ENCODE data around the gene FAAP24. TPM values are rescaled to one million over a fixed set of nuclear protein-coding genes. Genes with fewer than 3 reads are reported as not detected.
"Not testable (repeated sequence)": the region's sequence is repeated elsewhere in the genome, so short reads cannot be mapped to it uniquely, and the experiment has no call there.

FAAP24 gene
- total RNA-seq, 1 donor from 2014 or later = 4.1 TPM

- peak overlapping the region; percentile 89 for H3K27ac Mint-ChIP-seq (ENCODE audit: unreplicated experiment)
- Histone ChIP-seq H3K27me3 (ENCODE audit: insufficient read depth, low read length) (no peaks in the 10 kb centered on the region), H4K20me1 (ENCODE audit: insufficient read depth, low read length) (peaks cover 19% of the 10 kb centered on the region), H3K9ac (ENCODE audit: low read length) (peak overlapping the region; percentile 86), H2AFZ (ENCODE audit: low read depth, low read length) (peak overlapping the region; percentile 94), H3K27ac (ENCODE audit: low read depth, low read length) (peak overlapping the region; percentile 38), H3K4me2 (ENCODE audit: low read length) (peak overlapping the region; percentile 98), H3K4me3 (ENCODE audit: insufficient read depth, low read depth, low read length) (peak overlapping the region; percentile 83), H3K36me3 (ENCODE audit: insufficient read depth, low read length) (peaks cover 8% of the 10 kb centered on the region), H3K79me2 (ENCODE audit: insufficient read depth, low read length) (peaks cover 34% of the 10 kb centered on the region), H3K4me1 (ENCODE audit: insufficient read depth, low read length) (peaks cover 6% of the 10 kb centered on the region), H3K9me3 (ENCODE audit: insufficient read depth, low read depth, low read length) (no peaks in the 10 kb centered on the region)
- H3K9me3 Mint-ChIP-seq (ENCODE audit: unreplicated experiment) = no peaks in the 10 kb centered on the region
- no peak for TF ChIP-seq CTCF (IDR thresholded peaks at IDR 0.05; ENCODE audit: insufficient read depth, low read depth, low read length)
- no peak for TF ChIP-seq EZH2 (IDR thresholded peaks at IDR 0.05; ENCODE audit: insufficient read depth, low read length)
- peaks cover 5% of the 10 kb centered on the region for H3K36me3 Mint-ChIP-seq (ENCODE audit: low read depth, unreplicated experiment)
- H3K4me1 Mint-ChIP-seq (ENCODE audit: low read depth, unreplicated experiment) = peaks cover 3% of the 10 kb centered on the region
- DNase-seq (ENCODE audit: low read depth) (no peak), FAIRE-seq (no peak)
- no peaks in the 10 kb centered on the region for H3K27me3 Mint-ChIP-seq (ENCODE audit: low read depth, unreplicated experiment)
- H3K4me3 Mint-ChIP-seq (ENCODE audit: unreplicated experiment) = peak overlapping the region; percentile 98
Measured at GRCh38 chr19:32971012-32971595, 938 bp upstream of the FAAP24 start.

- Histone ChIP-seq H2AFZ (ENCODE audit: low read depth, low read length) (no peak overlapping the region), H3K9ac (ENCODE audit: low read length) (no peak overlapping the region), H3K9me3 (ENCODE audit: insufficient read depth, low read depth, low read length) (no peaks in the 10 kb centered on the region), H3K36me3 (ENCODE audit: insufficient read depth, low read length) (no peaks in the 10 kb centered on the region), H3K4me1 (ENCODE audit: insufficient read depth, low read length) (no peaks in the 10 kb centered on the region), H3K4me3 (ENCODE audit: insufficient read depth, low read depth, low read length) (no peak overlapping the region), H3K27me3 (ENCODE audit: insufficient read depth, low read length) (no peaks in the 10 kb centered on the region), H4K20me1 (ENCODE audit: insufficient read depth, low read length) (no peaks in the 10 kb centered on the region), H3K27ac (ENCODE audit: low read depth, low read length) (no peak overlapping the region), H3K4me2 (ENCODE audit: low read length) (no peak overlapping the region), H3K79me2 (ENCODE audit: insufficient read depth, low read length) (peaks cover 5% of the 10 kb centered on the region)
- Mint-ChIP-seq H3K4me3 (ENCODE audit: unreplicated experiment) (no peak overlapping the region), H3K27ac (ENCODE audit: unreplicated experiment) (no peak overlapping the region), H3K9me3 (ENCODE audit: unreplicated experiment) (no peaks in the 10 kb centered on the region), H3K27me3 (ENCODE audit: low read depth, unreplicated experiment) (no peaks in the 10 kb centered on the region), H3K4me1 (ENCODE audit: low read depth, unreplicated experiment) (no peaks in the 10 kb centered on the region), H3K36me3 (ENCODE audit: low read depth, unreplicated experiment) (peaks cover 3% of the 10 kb centered on the region)
- TF ChIP-seq CTCF (IDR thresholded peaks at IDR 0.05; ENCODE audit: insufficient read depth, low read depth, low read length) = peak; percentile 88
- no peak for TF ChIP-seq EZH2 (IDR thresholded peaks at IDR 0.05; ENCODE audit: insufficient read depth, low read length)
- DNase-seq (ENCODE audit: low read depth) (peak; percentile 27), FAIRE-seq (no peak)
Measured at GRCh38 chr19:32976223-32976805, 4.3 kb downstream of the FAAP24 start.

- Histone ChIP-seq H3K4me3 (ENCODE audit: insufficient read depth, low read depth, low read length) (no peak overlapping the region), H3K9ac (ENCODE audit: low read length) (no peak overlapping the region), H3K36me3 (ENCODE audit: insufficient read depth, low read length) (no peaks in the 10 kb centered on the region), H3K4me2 (ENCODE audit: low read length) (no peak overlapping the region), H3K4me1 (ENCODE audit: insufficient read depth, low read length) (no peaks in the 10 kb centered on the region), H3K9me3 (ENCODE audit: insufficient read depth, low read depth, low read length) (no peaks in the 10 kb centered on the region), H3K79me2 (ENCODE audit: insufficient read depth, low read length) (no peaks in the 10 kb centered on the region), H4K20me1 (ENCODE audit: insufficient read depth, low read length) (no peaks in the 10 kb centered on the region), H3K27ac (ENCODE audit: low read depth, low read length) (no peak overlapping the region), H3K27me3 (ENCODE audit: insufficient read depth, low read length) (no peaks in the 10 kb centered on the region), H2AFZ (ENCODE audit: low read depth, low read length) (no peak overlapping the region)
- DNase-seq (ENCODE audit: low read depth) = no peak
- H3K4me1 Mint-ChIP-seq (ENCODE audit: low read depth, unreplicated experiment) = no peaks in the 10 kb centered on the region
- H3K9me3 Mint-ChIP-seq (ENCODE audit: unreplicated experiment) = no peaks in the 10 kb centered on the region
- no peak overlapping the region for H3K27ac Mint-ChIP-seq (ENCODE audit: unreplicated experiment)
- no peaks in the 10 kb centered on the region for H3K27me3 Mint-ChIP-seq (ENCODE audit: low read depth, unreplicated experiment)
- no peak for FAIRE-seq
- H3K36me3 Mint-ChIP-seq (ENCODE audit: low read depth, unreplicated experiment) = peaks cover 3% of the 10 kb centered on the region
- H3K4me3 Mint-ChIP-seq (ENCODE audit: unreplicated experiment) = no peak overlapping the region
- TF ChIP-seq CTCF (IDR thresholded peaks at IDR 0.05; ENCODE audit: insufficient read depth, low read depth, low read length) = no peak
- no peak for TF ChIP-seq EZH2 (IDR thresholded peaks at IDR 0.05; ENCODE audit: insufficient read depth, low read length)
Measured at GRCh38 chr19:32977280-32977679, 5.2 kb downstream of the FAAP24 start.

GRCh38 chr19:32977813-32978212, 5.8 kb downstream of the FAAP24 start:
- not testable (repeated sequence) for H3K27ac Mint-ChIP-seq (ENCODE audit: unreplicated experiment); H3K36me3 Mint-ChIP-seq (ENCODE audit: low read depth, unreplicated experiment); H3K9me3 Mint-ChIP-seq (ENCODE audit: unreplicated experiment)

More at GRCh38 chr19:32977813-32978212, 5.8 kb downstream of the FAAP24 start:
- not testable (repeated sequence) for FAIRE-seq; H3K9ac ChIP-seq (ENCODE audit: low read length); H3K27me3 ChIP-seq (ENCODE audit: insufficient read depth, low read length); H4K20me1 ChIP-seq (ENCODE audit: insufficient read depth, low read length); H3K27me3 Mint-ChIP-seq (ENCODE audit: low read depth, unreplicated experiment); H3K4me1 ChIP-seq (ENCODE audit: insufficient read depth, low read length); DNase-seq (ENCODE audit: low read depth); H3K4me1 Mint-ChIP-seq (ENCODE audit: low read depth, unreplicated experiment); H3K4me3 ChIP-seq (ENCODE audit: insufficient read depth, low read depth, low read length); H3K36me3 ChIP-seq (ENCODE audit: insufficient read depth, low read length); H2AFZ ChIP-seq (ENCODE audit: low read depth, low read length); H3K27ac ChIP-seq (ENCODE audit: low read depth, low read length); H3K79me2 ChIP-seq (ENCODE audit: insufficient read depth, low read length); H3K4me3 Mint-ChIP-seq (ENCODE audit: unreplicated experiment); H3K9me3 ChIP-seq (ENCODE audit: insufficient read depth, low read depth, low read length); H3K4me2 ChIP-seq (ENCODE audit: low read length)
